GM23338 (cell line): Measurements from ENCODE around the gene MICAL2. TPM values are rescaled to one million over a fixed set of nuclear protein-coding genes. Genes with fewer than 3 reads are reported as not detected.

ENCODE experiments used
- ATAC-seq: fragments of 200-7000 bp; cut with Tn5 transposase; 3 replicates; pipeline ENCODE4 v1.9.1; 2020
- DNase-seq: peaks from one replicate; pipeline ENCODE4 v3.0.0-alpha.2; 2015; ENCODE audit warnings: low spot score
- H2AFZ ChIP-seq: fragments of 200-600 bp; sonication (generic); 2 replicates; pipeline ENCODE4 v1.8.0; 2016; ENCODE audit warnings: antibody characterized with exemption, mild to moderate bottlenecking, moderate library complexity
- H3F3A ChIP-seq: fragments of 200-600 bp; sonication (generic); replicated peaks from 2 replicates; pipeline ENCODE4 v1.8.0; 2017; ENCODE audit warnings: antibody characterized with exemption, mixed run types, low read depth
- H3K27ac ChIP-seq: fragments of 200-600 bp; sonication (generic); 2 replicates; pipeline ENCODE4 v1.6.1; 2016; ENCODE audit warnings: low read depth
- H3K27me3 ChIP-seq: fragments of 200-600 bp; sonication (generic); 2 replicates; pipeline ENCODE4 v1.8.0; 2016; ENCODE audit warnings: mild to moderate bottlenecking, mixed run types, moderate library complexity; ENCODE audit not compliant: insufficient read depth
- H3K36me3 ChIP-seq: fragments of 200-600 bp; sonication (generic); 2 replicates; pipeline ENCODE4 v1.8.0; 2016; ENCODE audit warnings: mild to moderate bottlenecking; ENCODE audit not compliant: insufficient read depth
- H3K4me1 ChIP-seq: fragments of 200-600 bp; sonication (generic); 2 replicates; pipeline ENCODE4 v1.8.0; 2016; ENCODE audit warnings: mild to moderate bottlenecking, moderate library complexity; ENCODE audit not compliant: insufficient read depth
- H3K4me2 ChIP-seq: fragments of 200-600 bp; sonication (generic); 2 replicates; pipeline ENCODE4 v1.7.1; 2017; ENCODE audit warnings: mixed run types
- H3K4me3 ChIP-seq: fragments of 200-600 bp; sonication (generic); 2 replicates; pipeline ENCODE4 v1.6.1; 2016; ENCODE audit warnings: mixed run types
- H3K79me2 ChIP-seq: fragments of 200-600 bp; sonication (generic); replicated peaks from 2 replicates; pipeline ENCODE4 v1.8.0; 2017; ENCODE audit warnings: mild to moderate bottlenecking; ENCODE audit not compliant: insufficient read depth
- H3K9me2 ChIP-seq: fragments of 200-600 bp; sonication (generic); 2 replicates; pipeline ENCODE4 v1.8.0; 2017; ENCODE audit not compliant: insufficient read depth
- H4K20me1 ChIP-seq: fragments of 200-600 bp; sonication (generic); replicated peaks from 2 replicates; pipeline ENCODE4 v1.8.0; 2017; ENCODE audit warnings: mild to moderate bottlenecking; ENCODE audit not compliant: insufficient read depth
- H3K27ac Mint-ChIP-seq: 2 replicates; pipeline ENCODE4 v1.8.0; 2020; ENCODE audit warnings: inconsistent platforms, mild to moderate bottlenecking, moderate library complexity, mixed read lengths
- H3K27me3 Mint-ChIP-seq: 3 replicates; pipeline ENCODE4 v1.8.0; 2022; ENCODE audit warnings: low read depth, mild to moderate bottlenecking, moderate library complexity, mixed read lengths, inconsistent platforms; ENCODE audit not compliant: insufficient read depth, poor library complexity
- H3K36me3 Mint-ChIP-seq: 3 replicates; pipeline ENCODE4 v1.8.0; 2021; ENCODE audit warnings: low read depth, mild to moderate bottlenecking, inconsistent platforms, moderate library complexity, mixed read lengths
- H3K4me1 Mint-ChIP-seq: 3 replicates; pipeline ENCODE4 v1.8.0; 2020; ENCODE audit warnings: mild to moderate bottlenecking, inconsistent platforms, mixed read lengths
- H3K4me3 Mint-ChIP-seq: 3 replicates; pipeline ENCODE4 v1.8.0; 2021; ENCODE audit warnings: moderate library complexity, mild to moderate bottlenecking, inconsistent platforms, mixed read lengths
- H3K9me3 Mint-ChIP-seq: 3 replicates; pipeline ENCODE4 v1.8.0; 2020; ENCODE audit warnings: moderate library complexity, mild to moderate bottlenecking, inconsistent platforms, mixed read lengths
- CREB1 ChIP-seq: fragments of 250-450 bp; sonication (Bioruptor Pico); IDR thresholded peaks from 2 replicates; pipeline ENCODE4 v1.5.0; 2020; ENCODE audit warnings: low read depth, mild to moderate bottlenecking, moderate library complexity
- ETS1 ChIP-seq: IDR thresholded peaks from 2 replicates; pipeline ENCODE4 v1.6.1; 2016; ENCODE audit warnings: antibody characterized with exemption
- EZH2 ChIP-seq: fragments of 200-600 bp; sonication (generic); IDR thresholded peaks from one replicate; pipeline ENCODE4 v1.8.0; 2017; ENCODE audit warnings: antibody characterized with exemption, mild to moderate bottlenecking, low read depth; ENCODE audit not compliant: unreplicated experiment
- EZH2phosphoT487 ChIP-seq: fragments of 200-600 bp; sonication (generic); IDR thresholded peaks from one replicate; pipeline ENCODE4 v1.8.1; 2018; ENCODE audit warnings: antibody characterized with exemption; ENCODE audit not compliant: unreplicated experiment
- JUNB ChIP-seq: IDR thresholded peaks from one replicate; pipeline ENCODE4 v1.6.1; 2016; ENCODE audit warnings: antibody characterized with exemption; ENCODE audit not compliant: unreplicated experiment
- NANOG ChIP-seq: IDR thresholded peaks from 2 replicates; pipeline ENCODE4 v1.6.1; 2016; ENCODE audit warnings: antibody characterized with exemption, borderline replicate concordance
- POLR2AphosphoS5 ChIP-seq: IDR thresholded peaks from 2 replicates; pipeline ENCODE4 v1.6.1; 2016; ENCODE audit warnings: antibody characterized with exemption, low read depth
- STAT1 ChIP-seq: IDR thresholded peaks from one replicate; pipeline ENCODE4 v1.6.1; 2016; ENCODE audit warnings: antibody characterized with exemption; ENCODE audit not compliant: unreplicated experiment
- ZNF114 ChIP-seq: fragments of 250-450 bp; sonication (Bioruptor Pico); IDR thresholded peaks from 2 replicates; pipeline ENCODE4 v1.5.0; 2020; ENCODE audit warnings: mild to moderate bottlenecking, moderate library complexity
- ZNF331 ChIP-seq: fragments of 250-450 bp; sonication (Bioruptor Pico); IDR thresholded peaks from 2 replicates; pipeline ENCODE4 v1.5.0; 2020; ENCODE audit warnings: low read depth, mild to moderate bottlenecking, moderate library complexity
- ZNF462 ChIP-seq: fragments of 250-450 bp; sonication (Bioruptor Pico); IDR thresholded peaks from 2 replicates; pipeline ENCODE4 v1.5.0; 2020; ENCODE audit warnings: mild to moderate bottlenecking, moderate library complexity
- polyA plus RNA-seq: library from polyadenylated mRNA; unstranded; fragments of >200 nt; fragmentation: Nextera tagmentation; extraction: Ambion mirVana; gene quantifications from 2 replicates; pipeline ENCODE4 v1.2.1, GENCODE V29; 2016
- total RNA-seq: library from RNA; depleted of rRNA; stranded (reverse); fragments of >200 nt; shearing (Covaris generic); gene quantifications from 2 replicates; pipeline ENCODE4 v1.2.3, GENCODE V29; 2014
- TF ChIP-seq, protein P1 (sequence below), 2 experiments: fragments of 200-600 bp in 1 of 2; sonication (generic) in 1 of 2; conservative IDR thresholded peaks; 2 replicates each; pipeline versions ENCODE4 v1.5.1 to v1.6.1; 2016 to 2017; ENCODE audit warnings: antibody characterized with exemption in 2 of 2, low read depth in 2 of 2, mild to moderate bottlenecking in 2 of 2, moderate library complexity in 1 of 2
- TF ChIP-seq, protein P2 (sequence below): IDR thresholded peaks from one replicate; pipeline ENCODE4 v1.6.1; 2018; ENCODE audit warnings: antibody characterized with exemption; ENCODE audit not compliant: unreplicated experiment

The MICAL2 gene
- total and polyA plus RNA-seq, 2 experiments from 2014 or later: 0.66 to 1.4 TPM

- TF ChIP-seq ETS1 (no peak), JUNB (no peak), ZNF462 (CRISPR knock-in tag) (no peak), STAT1 (no peak), EZH2phosphoT487 (no peak), ZNF114 (CRISPR knock-in tag) (no peak), EZH2 (no peak), POLR2AphosphoS5 (no peak), CREB1 (CRISPR knock-in tag) (no peak), NANOG (no peak), ZNF331 (CRISPR knock-in tag) (no peak)
- TF ChIP-seq, protein P1, sequence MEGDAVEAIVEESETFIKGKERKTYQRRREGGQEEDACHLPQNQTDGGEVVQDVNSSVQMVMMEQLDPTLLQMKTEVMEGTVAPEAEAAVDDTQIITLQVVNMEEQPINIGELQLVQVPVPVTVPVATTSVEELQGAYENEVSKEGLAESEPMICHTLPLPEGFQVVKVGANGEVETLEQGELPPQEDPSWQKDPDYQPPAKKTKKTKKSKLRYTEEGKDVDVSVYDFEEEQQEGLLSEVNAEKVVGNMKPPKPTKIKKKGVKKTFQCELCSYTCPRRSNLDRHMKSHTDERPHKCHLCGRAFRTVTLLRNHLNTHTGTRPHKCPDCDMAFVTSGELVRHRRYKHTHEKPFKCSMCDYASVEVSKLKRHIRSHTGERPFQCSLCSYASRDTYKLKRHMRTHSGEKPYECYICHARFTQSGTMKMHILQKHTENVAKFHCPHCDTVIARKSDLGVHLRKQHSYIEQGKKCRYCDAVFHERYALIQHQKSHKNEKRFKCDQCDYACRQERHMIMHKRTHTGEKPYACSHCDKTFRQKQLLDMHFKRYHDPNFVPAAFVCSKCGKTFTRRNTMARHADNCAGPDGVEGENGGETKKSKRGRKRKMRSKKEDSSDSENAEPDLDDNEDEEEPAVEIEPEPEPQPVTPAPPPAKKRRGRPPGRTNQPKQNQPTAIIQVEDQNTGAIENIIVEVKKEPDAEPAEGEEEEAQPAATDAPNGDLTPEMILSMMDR (conservative IDR thresholded peaks at IDR 0.05; ENCODE audit: low read depth in 2 of 2): no peak
- TF ChIP-seq, protein P2, sequence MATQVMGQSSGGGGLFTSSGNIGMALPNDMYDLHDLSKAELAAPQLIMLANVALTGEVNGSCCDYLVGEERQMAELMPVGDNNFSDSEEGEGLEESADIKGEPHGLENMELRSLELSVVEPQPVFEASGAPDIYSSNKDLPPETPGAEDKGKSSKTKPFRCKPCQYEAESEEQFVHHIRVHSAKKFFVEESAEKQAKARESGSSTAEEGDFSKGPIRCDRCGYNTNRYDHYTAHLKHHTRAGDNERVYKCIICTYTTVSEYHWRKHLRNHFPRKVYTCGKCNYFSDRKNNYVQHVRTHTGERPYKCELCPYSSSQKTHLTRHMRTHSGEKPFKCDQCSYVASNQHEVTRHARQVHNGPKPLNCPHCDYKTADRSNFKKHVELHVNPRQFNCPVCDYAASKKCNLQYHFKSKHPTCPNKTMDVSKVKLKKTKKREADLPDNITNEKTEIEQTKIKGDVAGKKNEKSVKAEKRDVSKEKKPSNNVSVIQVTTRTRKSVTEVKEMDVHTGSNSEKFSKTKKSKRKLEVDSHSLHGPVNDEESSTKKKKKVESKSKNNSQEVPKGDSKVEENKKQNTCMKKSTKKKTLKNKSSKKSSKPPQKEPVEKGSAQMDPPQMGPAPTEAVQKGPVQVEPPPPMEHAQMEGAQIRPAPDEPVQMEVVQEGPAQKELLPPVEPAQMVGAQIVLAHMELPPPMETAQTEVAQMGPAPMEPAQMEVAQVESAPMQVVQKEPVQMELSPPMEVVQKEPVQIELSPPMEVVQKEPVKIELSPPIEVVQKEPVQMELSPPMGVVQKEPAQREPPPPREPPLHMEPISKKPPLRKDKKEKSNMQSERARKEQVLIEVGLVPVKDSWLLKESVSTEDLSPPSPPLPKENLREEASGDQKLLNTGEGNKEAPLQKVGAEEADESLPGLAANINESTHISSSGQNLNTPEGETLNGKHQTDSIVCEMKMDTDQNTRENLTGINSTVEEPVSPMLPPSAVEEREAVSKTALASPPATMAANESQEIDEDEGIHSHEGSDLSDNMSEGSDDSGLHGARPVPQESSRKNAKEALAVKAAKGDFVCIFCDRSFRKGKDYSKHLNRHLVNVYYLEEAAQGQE: no peak
- ATAC-seq: no peak
Observed at GRCh38 chr11:12284316-12285050, 174.1 kb downstream of the MICAL2 start.

More at GRCh38 chr11:12284316-12285050, 174.1 kb downstream of the MICAL2 start:
- no peak for DNase-seq
- H3K36me3 Mint-ChIP-seq: no peaks in the 10 kb centered on the region
- H3F3A ChIP-seq: no peaks in the 10 kb centered on the region
- no peaks in the 10 kb centered on the region for H3K9me2 ChIP-seq
- H2AFZ ChIP-seq: peak overlapping the region; percentile 85
- peaks cover 14% of the 10 kb centered on the region; the same call in 2 of the 3 replicates for H3K4me1 Mint-ChIP-seq
- no peak overlapping the region for H3K4me3 Mint-ChIP-seq
- no peaks in the 10 kb centered on the region for H3K9me3 Mint-ChIP-seq
- H3K4me1 ChIP-seq: no peaks in the 10 kb centered on the region; the same call in 1 of the 2 replicates
- no peaks in the 10 kb centered on the region for H3K79me2 ChIP-seq
- H3K27ac ChIP-seq: no peak overlapping the region
- H3K27me3 ChIP-seq: no peaks in the 10 kb centered on the region
- H4K20me1 ChIP-seq: no peaks in the 10 kb centered on the region
- H3K27ac Mint-ChIP-seq: no peak overlapping the region
- H3K4me3 ChIP-seq: no peak overlapping the region
- H3K36me3 ChIP-seq: no peaks in the 10 kb centered on the region
- H3K4me2 ChIP-seq: no peak overlapping the region
- peaks cover 6% of the 10 kb centered on the region for H3K27me3 Mint-ChIP-seq
